Endothelial cell of umbilical vein (primary cell): ENCODE data around the gene SPIRE1. TPM values are rescaled to one million over a fixed set of nuclear protein-coding genes. Genes with fewer than 3 reads are reported as not detected.
"Not testable (repeated sequence)": the region's sequence is repeated elsewhere in the genome, so short reads cannot be mapped to it uniquely, and the experiment has no call there.

ENCODE experiments used
- BruUV-seq: library from RNA; stranded (reverse); fragments of 400-500 nt; replicated peaks from 2 replicates; lab custom pipeline; 2021; lab: Mats Ljungman, UMichigan
- CTCF ChIA-PET: fragments of 300-600, 350-600 bp; sonication (Branson Sonifier 250); formaldehyde crosslinking; loops from one replicate; lab custom pipeline; 2021; ENCODE audit warnings: antibody characterized with exemption, inconsistent platforms; lab: Charles Lee
- POLR2A ChIA-PET: fragments of 300-600, 350-600 bp; sonication (Branson Sonifier 250); formaldehyde crosslinking; loops from one replicate; lab custom pipeline; 2021; ENCODE audit warnings: antibody characterized with exemption, inconsistent platforms; lab: Charles Lee
- DNase-seq: peaks from one replicate; pipeline ENCODE4 v3.0.0-alpha.2; 2011; ENCODE audit warnings: low read depth, low spot score
- FAIRE-seq: peaks from 2 replicates; lab custom pipeline; 2011; peaks lifted over from hg19 to GRCh38; lab: Jason Lieb, UNC
- H2AFZ ChIP-seq: 2 replicates; pipeline ENCODE4 v1.6.0; 2012; ENCODE audit warnings: low read depth, low read length, control low read depth, inconsistent platforms
- H3K27ac ChIP-seq: 2 replicates; pipeline ENCODE4 v1.5.1; 2011; ENCODE audit warnings: low read depth, mild to moderate bottlenecking, control low read depth, low read length, moderate library complexity; ENCODE audit not compliant: insufficient read depth
- H3K27me3 ChIP-seq, 2 experiments: 2 replicates each; pipeline versions ENCODE4 v1.6.0 to v1.6.1; 2011; ENCODE audit warnings: low read length in 2 of 2, mixed read lengths in 1 of 2; ENCODE audit not compliant: control insufficient read depth in 2 of 2, insufficient read depth in 2 of 2
- H3K36me3 ChIP-seq, 2 experiments: 2 replicates in 1 of 2; 3 replicates in 1 of 2; pipeline ENCODE4 v1.5.1; 2011; ENCODE audit warnings: low read length in 2 of 2, mild to moderate bottlenecking in 1 of 2, moderate library complexity in 1 of 2; ENCODE audit not compliant: control insufficient read depth in 2 of 2, insufficient read depth in 2 of 2; ENCODE audit errors: extremely low read depth in 1 of 2
- H3K4me1 ChIP-seq: 3 replicates; pipeline ENCODE4 v1.5.1; 2011; ENCODE audit warnings: mild to moderate bottlenecking, low read length; ENCODE audit not compliant: control insufficient read depth, insufficient read depth; ENCODE audit errors: extremely low read depth
- H3K4me2 ChIP-seq: 2 replicates; pipeline ENCODE4 v1.6.1; 2011; ENCODE audit warnings: low read length, control low read depth, mixed read lengths; ENCODE audit not compliant: insufficient read depth
- H3K4me3 ChIP-seq, 3 experiments: fragments of 200-600 bp in 1 of 3; sonication (generic), shearing (Covaris generic) in 1 of 3; replicated peaks in 1 of 3; 2 replicates each; pipeline ENCODE4 v1.5.1; 2011 to 2016; ENCODE audit warnings: control low read depth in 3 of 3, low read length in 3 of 3, mild to moderate bottlenecking in 2 of 3, inconsistent platforms in 1 of 3, low read depth in 1 of 3, moderate library complexity in 1 of 3; ENCODE audit not compliant: insufficient read depth in 1 of 3
- H3K79me2 ChIP-seq: 2 replicates; pipeline ENCODE4 v1.6.0; 2012; ENCODE audit warnings: low read length, inconsistent platforms; ENCODE audit not compliant: control insufficient read depth, insufficient read depth
- H3K9ac ChIP-seq: replicated peaks from 2 replicates; pipeline ENCODE3; 2011; ENCODE audit warnings: low read length, control low read depth; ENCODE audit not compliant: insufficient read depth; ENCODE audit errors: extremely low read depth
- H3K9me1 ChIP-seq: replicated peaks from 3 replicates; pipeline ENCODE4 v1.6.0; 2011; ENCODE audit warnings: mild to moderate bottlenecking, low read length; ENCODE audit not compliant: control insufficient read depth, insufficient read depth; ENCODE audit errors: extremely low read depth
- H3K9me3 ChIP-seq: replicated peaks from 2 replicates; pipeline ENCODE4 v1.5.1; 2012; ENCODE audit warnings: low read length, inconsistent platforms; ENCODE audit not compliant: control insufficient read depth, insufficient read depth
- H4K20me1 ChIP-seq: replicated peaks from 2 replicates; pipeline ENCODE3; 2011; ENCODE audit warnings: mild to moderate bottlenecking, low read length; ENCODE audit not compliant: control insufficient read depth, insufficient read depth; ENCODE audit errors: extremely low read depth
- GATA2 ChIP-seq: IDR thresholded peaks from 2 replicates; pipeline ENCODE4 v1.7.0; 2011; ENCODE audit warnings: low read depth, mild to moderate bottlenecking, moderate library complexity, mixed read lengths, low read length; ENCODE audit not compliant: insufficient read length, insufficient read depth
- MAX ChIP-seq: IDR thresholded peaks from 2 replicates; pipeline ENCODE4 v1.6.1; 2011; ENCODE audit not compliant: insufficient read depth, insufficient read length
- POLR2A ChIP-seq: IDR thresholded peaks from 2 replicates; pipeline ENCODE4 v1.6.1; 2012; ENCODE audit warnings: low read depth, mild to moderate bottlenecking, control low read depth, low read length
- POLR2AphosphoS5 ChIP-seq: IDR thresholded peaks from 2 replicates; pipeline ENCODE4 v1.6.1; 2012; ENCODE audit warnings: low read depth, mild to moderate bottlenecking, control low read depth, low read length, moderate library complexity; ENCODE audit not compliant: insufficient read depth
- dilution Hi-C: fragments of 300-500 bp; cut with MboI; formaldehyde crosslinking; loops from one replicate; pipeline ENCODE4 v1.15.0; 2019; ENCODE audit warnings: low sequenced_read_pairs; ENCODE audit not compliant: extremely low pct_ligation_motif_present
- intact Hi-C: fragments of 100-400 bp; cut with micrococcal nuclease; formaldehyde crosslinking; loops from one replicate; pipeline ENCODE4 v1.10.0; 2022
- polyA plus RNA-seq, 4 experiments: library from polyadenylated mRNA; depleted of rRNA in 3 of 4; stranded (reverse) in 3 of 4; unstranded in 1 of 4; fragments of >200 nt; gene quantifications; 2 replicates each; pipeline versions ENCODE4 v1.2.1 to v1.2.3, GENCODE V29; 2011 to 2012; ENCODE audit warnings: missing spikeins in 1 of 4
- total RNA-seq: library from RNA; stranded (reverse); gene quantifications from 2 replicates; pipeline ENCODE4 v1.2.3, GENCODE V29; 2021

Gene SPIRE1
- total and polyA plus RNA-seq, 2 donors (not counting 3 experiments of a cell fraction or from before 2014, with no cell fraction given): 13.1 to 44.0 TPM

DNA sequence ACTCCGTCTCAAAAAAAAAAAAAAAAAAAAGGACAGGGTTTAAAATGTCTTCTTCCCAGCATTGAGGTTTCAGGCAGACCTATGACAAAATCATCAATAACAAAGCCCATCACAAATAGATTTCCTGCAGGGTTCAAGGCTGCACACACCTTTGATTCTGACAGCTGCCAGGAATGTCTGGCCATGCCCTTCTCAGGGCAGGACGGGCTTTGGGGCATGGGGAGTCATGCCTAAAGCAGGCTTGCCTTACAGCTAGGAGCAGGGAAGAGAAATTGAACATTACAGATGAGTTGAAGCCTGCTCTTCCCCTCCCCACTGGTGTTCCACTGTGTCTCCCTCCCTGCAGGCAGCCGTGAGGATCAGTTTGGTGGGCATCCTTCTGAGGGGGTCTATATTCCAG is 246.5 kb downstream of the SPIRE1 start:
- intact Hi-C loops: no loop called here
- Histone ChIP-seq H3K9ac (no peak overlapping the region), H3K4me1 (peaks cover 18% of the 10 kb centered on the region), H2AFZ (no peak overlapping the region), H4K20me1 (no peaks in the 10 kb centered on the region), H3K79me2 (peaks cover 27% of the 10 kb centered on the region), H3K9me3 (no peaks in the 10 kb centered on the region), H3K27ac (no peak overlapping the region), H3K36me3 (no peaks in the 10 kb centered on the region), H3K4me2 (no peak overlapping the region), H3K27me3 (peaks cover under 1 to 5% of the 10 kb centered on the region in 2 experiments), H3K4me3 (no peak overlapping the region), H3K9me1 (no peaks in the 10 kb centered on the region)
- DNase-seq (no peak), FAIRE-seq (no peak)
- dilution Hi-C loops: no loop called here
- CTCF ChIA-PET: interaction anchor here (0.7 to 1.0 kb wide), 2 partner anchors 9 to 19 kb away, joined by 3 read pairs; no protein-coding TSS in a partner anchor
- no TSS peak for BruUV-seq
- POLR2A ChIA-PET: interaction anchor here (0.6 kb wide), 1 partner anchor 99 kb away, joined by 3 read pairs; no protein-coding TSS in a partner anchor
- TF ChIP-seq GATA2 (no peak), MAX (no peak), POLR2AphosphoS5 (no peak), POLR2A (no peak)

DNA sequence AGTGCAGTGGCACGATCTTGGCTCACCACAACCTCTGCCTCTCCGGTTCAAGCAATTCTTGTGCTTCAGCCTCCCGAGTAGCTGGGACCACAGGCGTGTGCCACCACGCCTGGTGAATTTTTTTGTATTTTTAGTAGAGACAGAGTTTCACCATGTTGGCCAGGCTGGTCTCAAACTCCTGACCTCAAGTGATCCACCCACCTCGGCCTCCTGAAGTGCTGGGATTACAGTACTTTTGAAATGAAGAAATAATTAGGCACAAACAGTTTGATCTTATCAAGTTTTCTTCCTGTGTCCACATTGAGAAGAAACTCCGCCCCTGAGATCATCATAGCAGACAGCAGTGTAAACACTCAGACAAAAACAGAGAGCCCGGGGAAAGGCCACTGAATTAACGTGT is 247.2 kb downstream of the SPIRE1 start:
- POLR2A ChIA-PET, BruUV-seq, H3K4me2 ChIP-seq, dilution Hi-C loops, intact Hi-C loops, DNase-seq, H3K9me3 ChIP-seq, H3K9me1 ChIP-seq, H3K9ac ChIP-seq, H3K36me3 ChIP-seq, H3K27ac ChIP-seq, H4K20me1 ChIP-seq, CTCF ChIA-PET, H3K4me3 ChIP-seq, H2AFZ ChIP-seq, FAIRE-seq: not testable (repeated sequence)
- Histone ChIP-seq H3K27me3 (peaks cover 7 to 12% of the 10 kb centered on the region in 2 experiments), H3K79me2 (peaks cover 25% of the 10 kb centered on the region), H3K4me1 (peaks cover 13% of the 10 kb centered on the region)
